22Rv1 (cell line): Measurements from ENCODE around the gene CASP5.

Experiments
- CTCF ChIP-seq: fragments of 450-650 bp; IDR thresholded peaks from 2 replicates; pipeline ENCODE4 v1.5.1; 2017; ENCODE audit warnings: mild to moderate bottlenecking
- ZFX ChIP-seq: fragments of 450-650 bp; IDR thresholded peaks from 2 replicates; pipeline ENCODE4 v1.6.1; 2017; ENCODE audit warnings: antibody characterized with exemption, borderline replicate concordance

GRCh38 chr11:105023003-105023402 lies at the start of gene CASP5:
- TF ChIP-seq CTCF = no peak
- no peak for TF ChIP-seq ZFX
